Stomach smooth muscle (tissue), 2 donors: ENCODE measurements around the gene CDH7.

ENCODE experiments used
- H3K27ac ChIP-seq: one replicate; pipeline ENCODE4 v1.7.0; 2013; ENCODE audit warnings: mild to moderate bottlenecking, low read length, inconsistent platforms
- H3K27me3 ChIP-seq, 2 donors: one replicate each; pipeline ENCODE4 v1.7.0; 2013; ENCODE audit warnings: low read length in 2 of 2; ENCODE audit not compliant: insufficient read depth in 2 of 2, control insufficient read depth in 1 of 2
- H3K36me3 ChIP-seq, 2 donors: one replicate each; pipeline ENCODE4 v1.7.0; 2013; ENCODE audit warnings: low read length in 2 of 2; ENCODE audit not compliant: control insufficient read depth in 2 of 2, insufficient read depth in 2 of 2
- H3K4me1 ChIP-seq: one replicate; pipeline ENCODE4 v1.7.0; 2013; ENCODE audit warnings: low read length; ENCODE audit not compliant: control insufficient read depth, insufficient read depth
- H3K4me3 ChIP-seq, 2 donors: one replicate each; pipeline ENCODE4 v1.7.0; 2013; ENCODE audit warnings: low read length in 2 of 2
- H3K9ac ChIP-seq, 2 donors: one replicate each; pipeline ENCODE4 v1.7.0; 2013; ENCODE audit warnings: low read length in 2 of 2, mild to moderate bottlenecking in 1 of 2
- H3K9me3 ChIP-seq, 2 donors: one replicate each; pipeline ENCODE4 v1.7.0; 2013; ENCODE audit warnings: low read length in 2 of 2; ENCODE audit not compliant: control insufficient read depth in 2 of 2
- donor health status: healthy.
- donor health status: Pancreatic carcinoma.

CDH7 gene

DNA sequence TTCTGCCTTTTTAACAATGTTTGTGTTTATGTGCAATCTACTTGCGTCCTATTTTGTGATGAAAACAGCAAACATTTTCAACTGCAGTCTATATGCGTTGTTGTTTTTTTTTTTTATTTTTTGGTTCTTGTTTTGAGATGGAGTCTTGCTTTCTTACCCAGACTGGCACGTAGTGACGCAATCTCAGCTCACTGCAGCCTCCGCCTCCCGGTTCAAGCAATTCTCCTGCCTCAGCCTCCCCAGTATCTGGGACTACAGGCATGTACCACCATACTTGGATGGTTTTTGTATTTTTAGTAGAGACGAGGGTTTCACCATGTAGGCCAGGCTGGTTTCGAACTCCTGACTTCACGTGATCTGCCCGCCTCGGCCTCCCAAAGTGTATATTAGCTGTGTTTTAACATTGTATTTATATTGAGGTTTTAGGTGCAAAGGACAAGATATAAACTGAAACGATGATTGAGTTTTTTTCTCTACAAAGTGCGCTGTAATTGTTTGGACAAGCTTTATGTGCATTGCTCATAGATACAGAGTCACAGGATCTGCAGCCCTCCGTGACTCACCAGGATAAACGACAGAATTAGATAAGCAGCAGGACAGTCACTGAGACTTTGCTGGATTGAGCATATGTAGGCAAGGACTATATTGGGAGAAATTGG, 17.4 kb downstream of the CDH7 start:
- no peaks in the 10 kb centered on the region for H3K9me3 ChIP-seq
- no peak overlapping the region for H3K4me3 ChIP-seq
- H3K9ac ChIP-seq, result no peak overlapping the region
- no peak overlapping the region for H3K27ac ChIP-seq
- no peaks in the 10 kb centered on the region for H3K36me3 ChIP-seq
- H3K4me1 ChIP-seq, result no peaks in the 10 kb centered on the region
- H3K27me3 ChIP-seq, result no peaks in the 10 kb centered on the region

- no peaks in the 10 kb centered on the region for H3K27me3 ChIP-seq
- H3K4me3 ChIP-seq, result no peak overlapping the region
- H3K27ac ChIP-seq, result no peak overlapping the region
- no peaks in the 10 kb centered on the region for H3K9me3 ChIP-seq
- H3K36me3 ChIP-seq, result no peaks in the 10 kb centered on the region
- H3K4me1 ChIP-seq, result no peaks in the 10 kb centered on the region
- H3K9ac ChIP-seq, result no peak overlapping the region
Measured at GRCh38 chr18:65769652-65770051, 18.8 kb downstream of the CDH7 start.

DNA sequence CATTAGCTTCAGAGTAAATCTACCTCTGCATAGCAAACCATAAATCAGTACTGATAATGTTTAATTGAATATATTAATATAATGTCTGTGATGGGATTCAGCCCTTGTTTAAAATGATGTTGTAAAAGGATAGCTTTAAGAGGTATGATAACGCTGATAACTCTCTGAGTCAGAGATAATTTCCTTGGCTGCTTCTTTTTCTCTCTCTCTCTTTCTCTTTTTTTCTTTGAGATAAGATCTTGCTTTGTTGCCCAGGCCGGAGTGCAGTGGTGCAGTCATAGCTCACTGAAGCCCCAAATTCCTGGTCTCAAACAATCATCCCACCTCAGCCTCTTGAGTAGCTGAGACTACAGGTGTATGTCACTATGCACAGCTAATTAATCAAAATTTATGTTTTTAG, 35.7 kb downstream of the CDH7 start:
- Histone ChIP-seq H3K27me3 (peaks cover 0 to 3% of the 10 kb centered on the region in 2 donors), H3K9ac (no peak overlapping the region), H3K4me1 (no peaks in the 10 kb centered on the region)

GRCh38 chr18:65788373-65788772, 37.6 kb downstream of the CDH7 start:
- Histone ChIP-seq H3K36me3 (no peaks in the 10 kb centered on the region), H3K27ac (no peak overlapping the region), H3K9ac (no peak overlapping the region), H3K9me3 (no peaks in the 10 kb centered on the region), H3K4me3 (no peak overlapping the region), H3K27me3 (peaks cover 0 to 3% of the 10 kb centered on the region in 2 donors), H3K4me1 (no peaks in the 10 kb centered on the region)

More for the DNA sequence above, 35.7 kb downstream of the CDH7 start:
- no peaks in the 10 kb centered on the region for H3K36me3 ChIP-seq
- no peaks in the 10 kb centered on the region for H3K9me3 ChIP-seq
- H3K4me3 ChIP-seq, result no peak overlapping the region
- no peak overlapping the region for H3K27ac ChIP-seq

DNA sequence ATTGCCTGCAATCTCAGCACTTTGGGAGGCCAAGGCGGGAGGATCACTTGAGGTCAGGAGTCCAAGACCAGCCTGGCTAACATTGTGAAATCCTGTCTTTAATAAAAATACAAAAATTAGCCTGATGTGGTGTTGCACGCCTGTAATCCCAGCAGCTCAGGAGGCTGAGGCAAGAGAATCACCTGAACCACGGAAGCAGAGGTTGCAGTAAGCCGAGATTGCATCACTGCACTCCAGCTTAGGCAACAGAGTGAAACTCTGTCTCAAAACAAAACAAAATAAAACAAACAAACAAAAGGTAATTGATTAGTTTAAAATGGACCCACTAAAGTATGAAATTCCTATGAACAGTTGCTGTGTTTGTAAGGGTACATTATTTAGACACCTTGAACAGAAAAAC, 39.8 kb downstream of the CDH7 start:
- H3K36me3 ChIP-seq, result no peaks in the 10 kb centered on the region
- H3K27ac ChIP-seq, result no peak overlapping the region
- H3K4me1 ChIP-seq, result no peaks in the 10 kb centered on the region
- H3K4me3 ChIP-seq, result no peak overlapping the region
- no peak overlapping the region for H3K9ac ChIP-seq
- H3K9me3 ChIP-seq, result no peaks in the 10 kb centered on the region
- H3K27me3 ChIP-seq, result peaks cover 0 to 3% of the 10 kb centered on the region in 2 donors

GRCh38 chr18:65791719-65792118, 40.9 kb downstream of the CDH7 start:
- H3K4me3 ChIP-seq, result no peak overlapping the region
- no peak overlapping the region for H3K27ac ChIP-seq
- H3K27me3 ChIP-seq, result peaks cover 0 to under 1% of the 10 kb centered on the region in 2 donors
- H3K9me3 ChIP-seq, result no peaks in the 10 kb centered on the region
- no peaks in the 10 kb centered on the region for H3K4me1 ChIP-seq
- H3K36me3 ChIP-seq, result no peaks in the 10 kb centered on the region
- no peak overlapping the region for H3K9ac ChIP-seq

DNA sequence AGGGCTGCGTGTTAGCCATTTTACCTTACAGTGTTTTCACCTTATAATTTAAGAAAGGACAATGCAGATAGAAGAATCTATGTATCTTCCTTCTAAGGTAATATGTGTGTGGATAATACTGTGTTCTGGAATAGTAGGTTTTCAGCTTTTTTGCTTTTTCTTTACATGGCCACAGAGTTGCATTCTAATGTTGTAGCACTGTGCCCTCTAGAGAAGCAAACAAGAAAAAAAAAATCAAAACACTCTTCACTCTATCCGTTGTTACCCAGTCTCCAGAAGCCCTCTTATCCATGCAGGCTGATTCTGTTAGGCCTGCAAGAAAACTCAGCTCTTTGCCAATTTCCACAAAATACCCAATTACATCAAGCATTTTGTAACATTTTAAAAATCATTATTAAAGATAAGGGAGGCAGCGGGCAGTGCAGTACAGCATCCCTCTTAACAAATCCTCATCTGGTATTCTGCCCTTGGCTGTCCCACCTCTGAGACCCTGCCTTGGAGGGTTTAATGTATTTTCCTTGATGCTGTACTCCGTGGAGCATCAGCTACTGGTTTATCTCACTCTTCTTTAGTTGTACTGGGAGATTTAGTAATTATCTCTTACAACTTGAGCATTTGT, 41.8 kb downstream of the CDH7 start:
- no peaks in the 10 kb centered on the region for H3K36me3 ChIP-seq
- no peak overlapping the region for H3K4me3 ChIP-seq

GRCh38 chr18:65808759-65809158, 57.9 kb downstream of the CDH7 start:
- Histone ChIP-seq H3K4me3 (no peak overlapping the region), H3K9ac (no peak overlapping the region), H3K4me1 (no peaks in the 10 kb centered on the region), H3K9me3 (no peaks in the 10 kb centered on the region), H3K27me3 (no peaks in the 10 kb centered on the region), H3K27ac (no peak overlapping the region), H3K36me3 (no peaks in the 10 kb centered on the region)

More for the DNA sequence above, 41.8 kb downstream of the CDH7 start:
- H3K4me1 ChIP-seq, result no peaks in the 10 kb centered on the region
- no peak overlapping the region for H3K9ac ChIP-seq
- H3K27ac ChIP-seq, result no peak overlapping the region
- H3K9me3 ChIP-seq, result no peaks in the 10 kb centered on the region
- no peaks in the 10 kb centered on the region for H3K27me3 ChIP-seq

GRCh38 chr18:65811307-65811706, 60.5 kb downstream of the CDH7 start:
- H3K9ac ChIP-seq, result no peak overlapping the region
- no peak overlapping the region for H3K27ac ChIP-seq
- H3K27me3 ChIP-seq, result no peaks in the 10 kb centered on the region
- H3K36me3 ChIP-seq, result no peaks in the 10 kb centered on the region
- no peaks in the 10 kb centered on the region for H3K9me3 ChIP-seq
- no peaks in the 10 kb centered on the region for H3K4me1 ChIP-seq
- H3K4me3 ChIP-seq, result no peak overlapping the region

DNA sequence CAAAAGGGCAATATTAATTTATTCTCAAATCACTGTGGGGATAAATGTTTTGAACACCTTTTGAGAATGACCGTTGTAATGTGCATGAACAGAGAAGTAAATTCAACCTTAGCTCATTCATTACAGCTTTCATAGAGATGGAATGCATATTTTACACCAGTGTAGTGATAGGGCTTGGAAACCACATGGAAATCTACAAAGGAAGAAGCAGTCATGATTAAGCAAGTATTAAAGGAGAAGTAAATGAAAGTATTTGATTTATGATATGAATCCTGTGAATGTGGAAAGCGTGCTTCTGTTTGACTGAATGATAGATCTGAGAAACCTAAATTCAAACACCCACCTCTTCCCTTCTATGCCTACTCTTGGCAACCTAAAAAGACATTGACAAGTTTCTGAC, 64.7 kb downstream of the CDH7 start:
- no peaks in the 10 kb centered on the region for H3K4me1 ChIP-seq
- no peak overlapping the region for H3K9ac ChIP-seq
- H3K36me3 ChIP-seq, result no peaks in the 10 kb centered on the region
- H3K27me3 ChIP-seq, result no peaks in the 10 kb centered on the region
- H3K27ac ChIP-seq, result no peak overlapping the region
- H3K9me3 ChIP-seq, result no peaks in the 10 kb centered on the region
- no peak overlapping the region for H3K4me3 ChIP-seq

DNA sequence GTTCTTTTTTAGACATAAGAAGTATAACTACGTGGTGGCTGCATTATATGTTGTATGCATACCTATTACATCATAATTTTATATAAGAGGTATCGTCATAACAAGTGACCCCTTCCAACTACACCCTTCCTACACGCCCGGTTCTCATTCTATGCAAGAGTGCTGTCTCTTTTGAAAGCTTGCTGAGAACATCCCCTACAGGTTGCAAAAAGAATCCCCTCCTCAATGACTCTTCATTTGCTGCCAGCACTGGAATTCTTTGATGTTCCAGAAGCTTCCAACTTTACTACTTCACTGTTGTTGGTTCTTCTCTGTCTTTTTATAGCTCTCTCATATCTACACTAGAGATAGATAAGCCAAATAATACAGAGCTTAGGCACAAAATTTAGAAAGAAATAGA, 66.4 kb downstream of the CDH7 start:
- H3K9me3 ChIP-seq, result no peaks in the 10 kb centered on the region
- no peaks in the 10 kb centered on the region for H3K4me1 ChIP-seq

More for the DNA sequence above, 66.4 kb downstream of the CDH7 start:
- H3K27me3 ChIP-seq, result no peaks in the 10 kb centered on the region
- H3K9ac ChIP-seq, result no peak overlapping the region
- H3K4me3 ChIP-seq, result no peak overlapping the region
- no peak overlapping the region for H3K27ac ChIP-seq
- H3K36me3 ChIP-seq, result no peaks in the 10 kb centered on the region
